GM21515 (cell line): ENCODE results near the gene RAB31.

Experiments
- ATAC-seq: cut with Tn5 transposase; IDR thresholded peaks from one replicate; pipeline ENCODE4 v1.9.1; 2021; ENCODE audit not compliant: unreplicated experiment

The RAB31 gene

GRCh38 chr18:9737006-9737405 is 28.9 kb downstream of the RAB31 start:
- ATAC-seq: no peak

GRCh38 chr18:9737472-9738121 is 29.5 kb downstream of the RAB31 start:
- ATAC-seq: no peak

- ATAC-seq: no peak
Measured at GRCh38 chr18:9738266-9738969, 30.3 kb downstream of the RAB31 start.

GRCh38 chr18:9739516-9739915 is 31.4 kb downstream of the RAB31 start:
- ATAC-seq: no peak

- ATAC-seq: no peak
Measured at GRCh38 chr18:9740071-9740470, 32.0 kb downstream of the RAB31 start.

GRCh38 chr18:9741406-9741792 is 33.3 kb downstream of the RAB31 start:
- no peak for ATAC-seq

GRCh38 chr18:9741793-9742523 is 33.9 kb downstream of the RAB31 start:
- no peak for ATAC-seq

GRCh38 chr18:9742524-9743131 is 34.5 kb downstream of the RAB31 start:
- ATAC-seq: no peak

GRCh38 chr18:9743200-9744016 is 35.3 kb downstream of the RAB31 start:
- ATAC-seq: no peak

- no peak for ATAC-seq
Measured at GRCh38 chr18:9746958-9747357, 38.9 kb downstream of the RAB31 start.

- no peak for ATAC-seq
Measured at GRCh38 chr18:9749611-9750010, 41.5 kb downstream of the RAB31 start.

GRCh38 chr18:9750112-9750511 is 42.0 kb downstream of the RAB31 start:
- no peak for ATAC-seq

GRCh38 chr18:9750606-9751304 is 42.7 kb downstream of the RAB31 start:
- no peak for ATAC-seq

- no peak for ATAC-seq
Measured at GRCh38 chr18:9751371-9752031, 43.4 kb downstream of the RAB31 start.

- ATAC-seq: no peak
Measured at GRCh38 chr18:9753846-9754245, 45.7 kb downstream of the RAB31 start.

- no peak for ATAC-seq
Measured at GRCh38 chr18:9755110-9755509, 47.0 kb downstream of the RAB31 start.

- ATAC-seq: no peak
Measured at GRCh38 chr18:9755615-9756014, 47.5 kb downstream of the RAB31 start.

- ATAC-seq: no peak
Measured at GRCh38 chr18:9756271-9756932, 48.3 kb downstream of the RAB31 start.

GRCh38 chr18:9756933-9757470 is 48.9 kb downstream of the RAB31 start:
- ATAC-seq: no peak
